ENCODE measurements around the gene KIAA2012.

DNA sequence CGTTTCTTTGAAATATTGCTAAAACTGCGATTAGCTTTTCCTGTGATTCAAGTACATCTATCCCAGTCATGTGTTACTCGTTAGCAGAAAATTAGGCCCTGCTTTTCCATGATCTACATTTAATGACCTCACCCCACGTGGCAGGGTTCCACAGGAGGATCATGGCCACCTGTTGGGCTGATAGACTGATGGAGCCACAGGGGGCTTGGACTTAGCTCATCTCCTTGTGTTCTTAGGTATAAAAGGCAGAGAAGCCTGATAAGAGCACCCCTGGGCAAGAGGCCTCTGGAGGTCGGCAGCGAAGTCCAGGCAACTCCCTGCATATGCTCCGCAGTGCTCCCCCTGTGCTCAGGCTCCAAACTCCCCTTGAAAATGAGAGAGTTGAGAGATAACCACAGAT, 26.5 kb upstream of the KIAA2012 start:
- TF ChIP-seq, protein P1, sequence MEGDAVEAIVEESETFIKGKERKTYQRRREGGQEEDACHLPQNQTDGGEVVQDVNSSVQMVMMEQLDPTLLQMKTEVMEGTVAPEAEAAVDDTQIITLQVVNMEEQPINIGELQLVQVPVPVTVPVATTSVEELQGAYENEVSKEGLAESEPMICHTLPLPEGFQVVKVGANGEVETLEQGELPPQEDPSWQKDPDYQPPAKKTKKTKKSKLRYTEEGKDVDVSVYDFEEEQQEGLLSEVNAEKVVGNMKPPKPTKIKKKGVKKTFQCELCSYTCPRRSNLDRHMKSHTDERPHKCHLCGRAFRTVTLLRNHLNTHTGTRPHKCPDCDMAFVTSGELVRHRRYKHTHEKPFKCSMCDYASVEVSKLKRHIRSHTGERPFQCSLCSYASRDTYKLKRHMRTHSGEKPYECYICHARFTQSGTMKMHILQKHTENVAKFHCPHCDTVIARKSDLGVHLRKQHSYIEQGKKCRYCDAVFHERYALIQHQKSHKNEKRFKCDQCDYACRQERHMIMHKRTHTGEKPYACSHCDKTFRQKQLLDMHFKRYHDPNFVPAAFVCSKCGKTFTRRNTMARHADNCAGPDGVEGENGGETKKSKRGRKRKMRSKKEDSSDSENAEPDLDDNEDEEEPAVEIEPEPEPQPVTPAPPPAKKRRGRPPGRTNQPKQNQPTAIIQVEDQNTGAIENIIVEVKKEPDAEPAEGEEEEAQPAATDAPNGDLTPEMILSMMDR (IDR thresholded peaks at IDR 0.05): no peak
- TF ChIP-seq POLR2A (IDR thresholded peaks at IDR 0.05): no peak

Measured in uterus (tissue), 2 donors.